ENCODE data around the gene PCDH9.

The PCDH9 gene, protein sequence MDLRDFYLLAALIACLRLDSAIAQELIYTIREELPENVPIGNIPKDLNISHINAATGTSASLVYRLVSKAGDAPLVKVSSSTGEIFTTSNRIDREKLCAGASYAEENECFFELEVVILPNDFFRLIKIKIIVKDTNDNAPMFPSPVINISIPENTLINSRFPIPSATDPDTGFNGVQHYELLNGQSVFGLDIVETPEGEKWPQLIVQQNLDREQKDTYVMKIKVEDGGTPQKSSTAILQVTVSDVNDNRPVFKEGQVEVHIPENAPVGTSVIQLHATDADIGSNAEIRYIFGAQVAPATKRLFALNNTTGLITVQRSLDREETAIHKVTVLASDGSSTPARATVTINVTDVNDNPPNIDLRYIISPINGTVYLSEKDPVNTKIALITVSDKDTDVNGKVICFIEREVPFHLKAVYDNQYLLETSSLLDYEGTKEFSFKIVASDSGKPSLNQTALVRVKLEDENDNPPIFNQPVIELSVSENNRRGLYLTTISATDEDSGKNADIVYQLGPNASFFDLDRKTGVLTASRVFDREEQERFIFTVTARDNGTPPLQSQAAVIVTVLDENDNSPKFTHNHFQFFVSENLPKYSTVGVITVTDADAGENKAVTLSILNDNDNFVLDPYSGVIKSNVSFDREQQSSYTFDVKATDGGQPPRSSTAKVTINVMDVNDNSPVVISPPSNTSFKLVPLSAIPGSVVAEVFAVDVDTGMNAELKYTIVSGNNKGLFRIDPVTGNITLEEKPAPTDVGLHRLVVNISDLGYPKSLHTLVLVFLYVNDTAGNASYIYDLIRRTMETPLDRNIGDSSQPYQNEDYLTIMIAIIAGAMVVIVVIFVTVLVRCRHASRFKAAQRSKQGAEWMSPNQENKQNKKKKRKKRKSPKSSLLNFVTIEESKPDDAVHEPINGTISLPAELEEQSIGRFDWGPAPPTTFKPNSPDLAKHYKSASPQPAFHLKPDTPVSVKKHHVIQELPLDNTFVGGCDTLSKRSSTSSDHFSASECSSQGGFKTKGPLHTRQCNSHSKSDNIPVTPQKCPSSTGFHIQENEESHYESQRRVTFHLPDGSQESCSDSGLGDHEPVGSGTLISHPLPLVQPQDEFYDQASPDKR (N-terminal part only)

DNA sequence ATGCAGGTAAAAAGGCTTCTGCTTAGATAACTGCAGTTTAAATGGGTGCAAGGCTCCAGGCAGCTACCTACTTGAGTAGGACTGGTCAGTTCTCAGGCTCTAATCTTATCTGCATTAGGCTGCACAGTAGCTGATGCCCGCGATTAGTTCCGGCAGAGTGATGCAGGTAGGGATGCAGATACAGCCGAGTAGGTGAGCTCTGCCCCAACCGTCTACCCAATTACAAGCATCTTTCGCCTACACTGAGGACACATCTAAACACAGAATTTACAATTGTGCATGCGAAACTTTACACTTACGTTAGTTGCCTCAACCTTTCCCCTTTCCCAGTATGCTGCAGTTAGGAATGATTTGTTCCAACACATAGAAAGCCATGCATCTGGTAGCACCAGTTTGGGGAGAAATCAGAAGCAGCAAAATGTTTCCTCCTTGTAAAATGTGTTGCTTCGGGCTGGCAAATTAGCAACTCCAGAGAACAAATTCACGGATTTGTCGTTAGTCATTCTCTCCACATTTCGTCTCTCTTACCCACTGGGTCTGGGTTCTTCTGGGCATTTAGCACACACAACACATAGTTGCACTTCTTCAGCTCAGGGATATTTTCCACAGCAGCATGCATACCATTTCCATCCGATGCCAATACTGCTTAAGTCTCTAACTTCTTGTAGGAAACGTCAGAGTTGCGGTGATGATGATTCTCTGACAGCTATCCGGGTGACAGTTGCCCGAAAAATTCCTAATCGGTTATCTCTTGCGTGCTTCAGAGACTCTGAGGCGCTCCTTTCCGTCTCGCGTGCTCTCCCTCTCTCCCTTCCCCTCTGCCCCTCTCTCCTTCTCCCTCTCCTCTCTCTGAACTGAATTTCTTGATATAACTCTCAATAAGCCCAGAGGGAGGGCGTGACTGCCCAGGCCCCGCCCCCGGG, at the start of gene PCDH9:
TSS of gene PCDH9 (minus strand) at position 856 of the 923 bp plus-strand sequence. CDS start 1,896 bp downstream, outside the sequence.
- no peak for DNase-seq

DNA sequence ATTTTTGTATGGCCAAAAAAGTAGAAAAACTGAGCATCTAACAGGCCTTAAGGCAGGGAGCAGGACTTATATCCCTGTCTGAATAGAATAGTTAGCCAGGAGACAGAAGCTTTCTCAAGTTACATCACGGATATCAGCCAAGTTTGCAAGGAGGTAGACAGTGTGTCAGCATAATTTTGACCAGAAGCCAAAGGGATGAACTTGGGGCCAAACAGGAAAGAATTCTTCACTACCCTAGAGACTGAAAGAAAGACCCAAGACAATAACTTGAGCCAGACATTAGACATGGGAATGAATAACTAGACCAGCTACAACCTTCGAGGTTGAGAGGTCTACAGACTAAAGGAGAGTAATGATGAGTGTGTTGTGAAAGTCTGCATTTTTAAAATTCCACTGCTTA, 48.1 kb upstream of the PCDH9 start:
- DNase-seq, result no peak

DNA sequence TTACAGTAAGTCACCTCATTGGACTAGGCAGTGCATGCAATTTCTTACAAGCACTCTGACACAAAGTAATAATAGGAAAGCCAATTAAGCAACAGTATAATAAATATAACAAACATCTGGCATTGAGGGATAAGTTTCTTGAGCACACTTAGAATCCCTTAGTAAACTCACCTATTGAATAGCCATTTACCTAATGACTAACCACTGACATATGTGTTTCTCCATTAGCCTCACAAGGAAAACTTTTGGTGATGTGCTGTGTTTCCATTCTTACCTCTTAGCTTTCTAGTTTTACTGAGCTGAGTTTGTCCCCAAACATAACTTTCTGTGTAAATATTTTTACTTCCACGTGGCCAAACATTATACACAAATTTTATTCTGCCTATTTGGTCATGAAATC, 47.4 kb upstream of the PCDH9 start:
- no peak for DNase-seq

DNA sequence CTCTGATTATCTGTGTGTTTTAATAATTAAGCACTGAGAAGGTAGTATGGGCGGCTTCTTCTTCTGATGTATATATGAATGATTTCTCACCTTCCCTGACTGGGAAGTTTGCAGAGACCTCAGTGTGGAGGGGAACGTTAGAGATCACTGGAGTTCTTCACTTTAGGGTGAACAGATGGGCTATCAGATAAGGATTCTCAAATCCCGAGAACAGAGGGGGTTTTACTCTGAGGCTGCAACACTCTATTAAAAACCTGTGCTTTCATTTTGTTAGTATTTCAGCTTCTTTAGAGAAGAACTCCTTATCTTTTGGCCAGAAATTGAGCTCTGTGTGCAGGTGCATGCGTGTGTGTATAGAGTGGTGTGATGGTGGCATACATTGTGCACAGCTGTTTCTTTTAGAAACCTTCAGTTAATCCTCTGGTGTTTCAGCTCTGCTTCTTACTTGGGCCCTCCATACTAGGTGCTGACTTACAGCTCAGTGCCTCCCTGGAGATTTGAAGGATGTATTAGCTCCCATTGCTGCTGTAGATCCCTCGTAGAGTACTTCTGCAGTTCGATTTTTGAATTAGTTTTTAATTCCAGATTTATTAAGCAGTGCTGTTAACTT, 45.3 kb upstream of the PCDH9 start:
- DNase-seq, result no peak

DNA sequence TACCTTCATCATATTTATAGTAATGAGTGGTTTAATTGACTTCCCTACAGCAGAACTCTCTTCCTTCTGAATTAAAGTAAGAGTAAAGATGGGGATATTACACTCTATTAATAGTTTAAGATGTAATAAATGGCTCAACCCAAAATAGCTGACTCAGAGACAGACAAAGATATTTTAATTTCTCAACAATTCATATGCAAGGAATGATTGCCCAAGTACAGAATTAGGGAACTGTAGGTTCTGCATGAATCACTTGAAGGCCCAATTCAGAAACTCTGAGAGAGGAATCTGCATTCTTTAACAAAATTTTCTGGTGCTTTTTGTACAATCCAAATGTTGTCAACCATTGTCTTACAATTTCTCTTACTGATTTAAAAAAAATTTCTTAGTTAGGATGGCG, 42.9 kb upstream of the PCDH9 start:
- no peak for DNase-seq

DNA sequence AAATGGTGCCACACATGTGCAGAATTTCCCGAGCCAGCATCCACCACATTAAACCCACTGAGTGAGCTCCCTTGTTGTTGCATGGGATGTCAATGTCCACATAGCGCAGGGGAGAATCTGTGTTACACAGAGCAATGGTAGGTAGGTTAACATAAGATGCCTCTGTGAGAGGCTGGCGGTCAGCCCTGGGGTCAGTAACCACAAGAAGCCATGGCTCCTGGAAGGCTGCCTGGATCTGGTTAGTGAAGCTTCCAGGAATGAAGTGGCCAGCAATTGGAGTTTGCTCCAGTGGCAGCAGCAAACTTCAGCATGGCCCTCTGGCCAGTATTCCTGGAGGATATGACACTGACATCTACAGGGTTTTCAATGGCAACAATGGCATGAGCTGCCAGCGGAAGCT, 37.0 kb upstream of the PCDH9 start:
- no peak for DNase-seq

DNA sequence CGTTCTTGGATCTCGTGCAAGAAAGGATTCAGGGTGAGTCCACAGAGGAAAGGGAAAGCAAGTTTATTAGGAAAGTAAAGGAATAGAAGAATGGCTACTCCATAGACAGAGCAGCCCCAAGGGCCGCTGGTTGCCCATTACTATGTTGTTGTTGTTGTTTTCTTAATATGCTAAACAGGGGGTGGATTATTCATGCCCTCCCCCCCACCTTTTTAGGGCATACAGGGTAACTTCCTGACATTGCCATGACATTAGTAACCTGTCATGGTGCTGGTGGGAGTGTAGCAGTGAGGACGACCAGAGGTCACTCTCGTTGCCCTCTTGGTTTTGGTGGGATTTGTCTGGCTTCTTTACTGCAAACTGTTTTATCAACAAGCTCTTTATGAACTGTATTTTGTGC, 29.1 kb upstream of the PCDH9 start:
- no peak for DNase-seq

DNA sequence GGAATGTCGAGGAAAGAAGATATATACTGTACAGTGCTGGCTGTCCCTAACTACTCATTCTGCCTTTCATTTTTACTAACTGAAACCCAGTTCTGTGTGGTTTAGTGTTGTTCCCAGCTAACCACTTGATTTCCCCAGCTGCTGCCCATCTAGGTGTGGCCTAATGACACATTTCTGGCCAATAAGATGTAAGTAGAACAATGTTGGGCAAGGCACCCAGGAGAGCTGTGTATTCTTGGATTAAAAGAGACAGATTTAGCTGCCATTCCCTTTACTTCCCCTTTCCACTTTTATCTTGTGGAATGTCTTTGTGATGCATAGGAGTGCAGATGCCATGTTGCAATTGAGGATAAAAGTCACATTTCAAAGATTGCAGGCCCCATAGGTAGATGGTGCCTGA, 28.3 kb upstream of the PCDH9 start:
- no peak for DNase-seq

DNA sequence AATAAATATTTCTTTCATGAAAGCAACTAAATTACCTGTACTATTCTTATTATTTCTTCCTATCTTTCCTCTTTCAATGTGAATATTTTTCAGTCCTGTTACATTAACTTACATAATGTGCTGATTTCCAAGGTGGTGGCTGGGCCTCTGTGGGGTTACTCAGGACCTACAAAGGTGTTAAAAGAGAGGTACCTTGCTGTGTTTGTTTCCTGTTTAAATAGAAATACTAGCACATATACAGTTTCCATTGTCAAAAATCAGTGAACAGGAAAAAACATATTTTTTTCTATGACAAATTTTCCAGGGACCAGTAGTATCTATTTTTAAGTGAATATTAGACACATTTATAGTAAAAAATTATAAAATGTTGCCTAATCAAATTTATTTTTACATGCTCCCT, 8.7 kb upstream of the PCDH9 start:
- DNase-seq, result no peak

DNA sequence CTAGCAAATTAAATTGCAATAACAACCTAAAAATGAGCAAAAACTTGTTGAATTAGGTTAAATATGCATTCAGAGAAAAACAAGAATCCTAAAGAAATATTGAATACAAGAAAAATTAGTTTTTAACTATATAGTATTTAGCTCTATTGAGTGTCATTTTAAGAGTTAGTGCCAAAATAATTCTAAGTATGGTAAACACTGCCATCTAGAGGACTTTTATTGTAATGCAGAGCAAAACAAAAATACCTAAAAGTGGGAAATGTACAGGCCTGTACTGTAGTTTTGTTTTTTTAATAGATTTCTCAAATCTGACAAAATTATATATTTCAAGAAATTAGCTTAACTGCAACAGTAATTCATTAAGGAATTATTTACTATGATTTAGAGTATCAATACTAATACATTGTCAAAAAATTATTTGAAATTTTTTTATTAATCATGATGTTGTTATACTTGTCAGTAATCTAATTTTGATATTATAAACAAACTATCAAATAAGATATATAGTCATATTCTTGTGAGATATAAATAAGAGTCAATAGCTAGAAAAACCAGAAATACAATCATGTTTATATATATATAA, 8.2 kb upstream of the PCDH9 start:
- DNase-seq, result no peak

DNA sequence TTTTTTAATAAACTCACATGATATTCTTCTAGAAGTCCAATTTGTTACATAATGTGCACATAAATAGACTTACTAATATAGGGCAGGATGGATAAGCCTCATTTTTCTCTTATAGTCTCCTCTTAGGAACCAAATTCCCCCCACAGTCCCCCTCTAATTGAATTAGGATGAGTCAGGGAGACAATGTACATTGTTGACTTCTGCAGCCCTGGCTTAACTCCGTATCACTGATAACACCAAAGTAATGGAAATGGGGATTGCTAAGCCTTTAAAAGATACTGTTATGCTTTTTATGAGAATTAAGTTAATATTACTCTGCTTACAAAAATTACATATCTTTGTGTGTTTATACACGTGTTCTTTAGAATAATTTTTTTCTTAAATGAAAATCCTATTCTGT, 5.1 kb upstream of the PCDH9 start:
- no peak for DNase-seq

DNA sequence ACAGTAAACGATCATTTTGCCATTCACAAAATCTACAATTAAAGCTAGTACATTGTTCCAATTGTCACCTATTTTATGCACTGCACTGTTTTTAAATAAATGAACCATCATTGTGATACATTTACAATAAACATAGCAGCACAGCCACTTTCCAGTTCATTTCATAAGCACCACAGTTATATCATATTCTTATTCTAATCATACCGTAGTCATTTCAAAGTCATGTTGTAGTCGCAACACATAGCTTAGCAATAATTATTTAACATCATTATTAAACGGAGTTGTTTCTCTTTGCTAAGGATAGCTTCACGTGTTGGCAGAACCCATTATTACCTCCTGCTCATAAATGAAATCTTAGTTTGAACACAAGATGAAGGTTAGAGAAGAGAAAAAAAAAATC, 2.2 kb upstream of the PCDH9 start:
- DNase-seq, result no peak

DNA sequence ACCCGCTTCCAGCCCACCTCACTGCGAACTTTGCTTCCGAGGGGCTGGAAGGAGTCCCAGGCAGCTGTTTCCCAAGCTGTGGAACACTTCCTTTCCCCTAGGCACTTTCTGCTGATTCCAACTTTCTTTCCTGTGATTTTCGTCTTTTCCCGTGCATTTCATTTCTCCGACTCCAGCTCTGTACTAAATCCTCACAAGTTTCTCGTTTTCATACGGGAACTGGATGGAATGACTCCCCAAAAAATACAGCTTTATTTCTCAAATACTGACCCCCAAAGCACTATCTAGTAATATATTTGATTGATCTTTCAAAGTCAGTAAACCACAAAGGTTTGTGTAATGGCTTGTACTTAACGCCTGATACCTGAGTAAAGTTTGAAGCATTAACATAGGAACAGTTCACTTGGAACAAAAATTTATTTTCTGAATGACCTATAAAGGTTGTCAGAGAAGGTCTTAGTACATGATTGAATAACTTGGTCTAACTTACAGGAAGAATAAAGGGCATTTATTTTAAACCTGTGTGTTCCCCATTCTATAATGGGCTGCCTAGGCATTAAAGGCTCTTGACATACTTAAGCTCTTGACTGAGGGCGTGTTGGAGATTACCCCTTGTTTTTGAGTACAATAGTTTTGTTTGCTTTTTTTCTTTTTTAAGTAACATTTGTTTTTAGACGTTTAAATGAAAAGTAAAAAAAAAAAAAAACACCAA, 1.3 kb upstream of the PCDH9 start:
- no peak for DNase-seq

DNA sequence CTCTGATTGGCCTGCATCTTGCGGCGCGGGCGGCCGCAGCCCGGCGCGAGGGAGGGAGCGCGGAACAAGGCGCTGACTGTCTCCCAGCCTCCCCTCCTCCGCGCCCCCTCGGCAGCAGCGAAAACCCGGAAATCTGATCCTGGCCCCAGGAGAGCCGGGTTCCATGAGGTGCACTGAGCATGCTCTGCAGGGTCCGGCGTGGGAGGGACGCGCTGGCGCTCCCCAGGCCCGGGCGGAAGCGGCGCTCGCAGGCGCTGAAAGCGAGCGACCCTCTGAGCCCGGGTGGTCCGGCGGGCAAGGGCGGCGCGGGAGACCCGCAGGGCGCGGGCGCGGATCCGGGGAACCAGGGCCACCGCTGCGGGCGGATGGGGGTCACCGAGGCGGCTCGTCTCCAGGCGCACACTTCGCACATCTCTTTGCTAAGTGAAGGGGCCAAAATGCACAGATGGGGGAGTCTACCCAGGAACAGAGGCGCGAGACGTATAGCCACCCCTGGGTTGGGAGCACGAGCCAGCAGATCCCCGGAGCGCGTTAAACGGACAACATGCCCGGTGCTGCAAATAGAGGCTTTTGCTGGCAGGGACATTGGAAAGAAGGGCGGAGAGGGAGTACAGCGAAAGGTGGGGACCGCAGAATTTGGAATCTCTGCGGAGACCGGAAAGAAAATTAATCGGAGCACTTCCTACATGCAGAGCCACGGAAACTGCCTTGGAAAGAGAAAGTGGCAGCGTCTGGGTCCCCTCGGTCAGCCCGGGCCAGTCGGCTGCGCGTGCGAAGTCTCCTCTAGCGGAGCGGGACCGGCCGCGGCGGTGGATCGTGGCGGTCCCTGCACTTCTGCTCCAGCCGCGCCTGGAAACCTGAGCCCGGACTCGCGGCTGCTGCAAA, 510 bp upstream of the PCDH9 start:
- DNase-seq, result peak; percentile 88

DNA sequence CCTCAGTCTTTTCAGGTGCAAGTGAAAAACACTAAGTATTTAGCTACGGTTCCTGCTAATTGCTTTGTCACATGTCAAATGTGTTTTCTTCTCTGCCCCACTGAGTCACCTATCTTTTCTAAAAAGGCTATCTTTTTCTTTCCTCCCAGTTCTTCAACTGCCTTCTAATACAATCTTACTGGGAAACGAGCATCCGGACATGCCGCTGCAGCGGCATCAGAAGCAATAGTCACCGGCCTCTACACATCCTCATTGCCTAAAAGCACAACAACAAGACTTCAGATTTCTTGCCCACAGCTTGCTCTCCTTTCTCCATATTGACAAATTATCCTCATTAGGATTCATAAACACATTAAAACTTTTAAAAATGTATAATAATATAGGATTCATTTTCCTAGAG, 1.2 kb downstream of the PCDH9 start:
- DNase-seq, result no peak

DNA sequence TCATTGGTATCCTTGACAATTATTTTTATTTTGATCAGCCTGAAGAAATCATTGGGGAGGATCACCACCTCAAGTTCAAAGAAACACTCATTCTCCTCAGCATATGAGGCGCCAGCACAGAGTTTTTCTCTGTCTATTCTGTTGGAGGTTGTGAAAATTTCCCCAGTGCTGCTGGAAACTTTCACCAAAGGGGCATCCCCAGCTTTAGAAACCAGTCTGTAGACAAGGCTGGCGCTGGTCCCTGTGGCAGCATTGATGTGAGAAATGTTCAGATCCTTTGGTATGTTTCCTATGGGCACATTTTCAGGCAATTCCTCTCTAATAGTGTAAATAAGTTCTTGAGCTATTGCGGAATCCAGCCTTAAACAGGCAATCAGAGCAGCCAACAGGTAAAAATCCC, 2.1 kb downstream of the PCDH9 start:
- DNase-seq, result no peak

DNA sequence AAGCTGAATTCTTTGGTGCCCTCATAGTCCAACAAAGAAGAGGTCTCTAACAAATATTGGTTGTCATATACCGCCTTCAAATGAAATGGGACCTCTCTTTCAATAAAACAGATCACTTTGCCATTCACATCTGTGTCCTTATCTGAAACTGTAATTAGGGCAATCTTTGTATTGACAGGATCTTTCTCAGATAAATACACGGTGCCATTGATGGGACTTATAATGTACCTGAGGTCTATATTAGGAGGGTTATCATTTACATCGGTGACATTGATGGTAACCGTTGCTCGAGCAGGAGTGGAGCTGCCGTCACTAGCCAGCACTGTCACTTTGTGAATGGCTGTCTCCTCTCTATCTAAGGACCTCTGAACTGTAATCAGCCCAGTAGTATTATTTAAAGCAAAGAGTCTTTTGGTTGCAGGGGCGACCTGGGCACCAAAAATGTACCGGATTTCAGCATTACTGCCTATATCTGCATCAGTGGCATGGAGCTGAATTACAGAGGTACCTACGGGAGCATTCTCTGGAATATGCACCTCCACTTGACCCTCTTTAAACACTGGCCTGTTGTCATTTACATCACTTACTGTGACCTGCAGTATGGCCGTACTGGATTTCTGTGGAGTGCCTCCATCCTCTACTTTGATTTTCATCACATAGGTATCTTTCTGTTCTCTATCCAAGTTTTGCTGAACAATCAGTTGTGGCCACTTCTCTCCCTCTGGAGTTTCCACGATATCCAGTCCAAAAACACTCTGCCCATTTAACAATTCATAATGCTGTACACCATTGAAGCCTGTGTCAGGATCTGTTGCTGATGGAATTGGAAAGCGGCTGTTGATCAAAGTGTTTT, 2.8 kb downstream of the PCDH9 start:
- no peak for DNase-seq

DNA sequence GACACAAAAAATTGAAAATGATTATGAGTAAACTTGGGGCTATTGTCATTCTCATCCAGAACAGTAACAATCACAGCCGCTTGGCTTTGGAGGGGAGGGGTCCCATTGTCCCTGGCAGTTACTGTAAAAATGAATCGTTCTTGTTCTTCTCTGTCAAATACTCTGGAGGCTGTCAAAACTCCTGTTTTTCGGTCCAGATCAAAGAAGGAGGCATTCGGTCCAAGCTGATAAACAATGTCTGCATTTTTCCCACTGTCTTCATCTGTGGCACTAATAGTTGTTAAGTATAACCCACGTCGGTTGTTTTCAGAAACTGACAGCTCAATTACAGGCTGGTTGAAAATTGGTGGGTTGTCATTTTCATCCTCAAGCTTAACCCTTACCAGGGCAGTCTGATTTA, 3.4 kb downstream of the PCDH9 start:
- DNase-seq, result no peak
